Thyroid gland (tissue), 4 donors: ENCODE results near the gene MOG. TPM values are rescaled to one million over a fixed set of nuclear protein-coding genes. Genes with fewer than 3 reads are reported as not detected.

Experiments used
- DNase-seq, 2 donors: peaks; one replicate each; pipeline ENCODE4 v3.0.0-alpha.2; 2019
- H3K27ac ChIP-seq, 3 donors: fragments of 200-600 bp; sonication (generic); 1 replicate in 2 of 3; 2 replicates in 1 of 3; pipeline ENCODE4 v1.5.1; 2016 to 2019; ENCODE audit warnings: mild to moderate bottlenecking in 1 of 3, moderate library complexity in 1 of 3
- H3K27me3 ChIP-seq: fragments of 200-600 bp; sonication (generic); one replicate; pipeline ENCODE4 v1.5.1; 2019
- H3K36me3 ChIP-seq, 2 donors: fragments of 200-600 bp; sonication (generic); one replicate each; pipeline ENCODE4 v1.5.1; 2016 to 2019
- H3K4me1 ChIP-seq, 2 donors: fragments of 200-600 bp; sonication (generic); one replicate each; pipeline ENCODE4 v1.5.1; 2017 to 2019
- H3K4me3 ChIP-seq, 3 donors: fragments of 200-600 bp; sonication (generic); replicated peaks in 1 of 3; 1 replicate in 2 of 3; 2 replicates in 1 of 3; pipeline ENCODE4 v1.5.1; 2016; ENCODE audit warnings: mild to moderate bottlenecking in 1 of 3
- H3K9me3 ChIP-seq: fragments of 200-600 bp; sonication (generic); one replicate; pipeline ENCODE4 v1.5.1; 2017
- CTCF ChIP-seq, 6 experiments: fragments of 200-600 bp in 3 of 6; fragments of 450-650 bp in 3 of 6; sonication (generic) in 3 of 6; IDR thresholded peaks; one replicate each; pipeline ENCODE4 v1.5.1; 2016 to 2019; ENCODE audit warnings: antibody characterized with exemption in 6 of 6, mild to moderate bottlenecking in 2 of 6, inconsistent platforms in 1 of 6, moderate library complexity in 1 of 6
- POLR2A ChIP-seq, 2 donors: fragments of 450-650 bp; IDR thresholded peaks; one replicate each; pipeline ENCODE4 v1.6.1; 2017; ENCODE audit warnings: antibody characterized with exemption in 2 of 2, mild to moderate bottlenecking in 2 of 2, moderate library complexity in 1 of 2
- WGBS, 2 donors: methylation state at CpG; one replicate each; pipeline ENCODE4 v1.1.5; 2017; 5-methylcytosine and 5-hydroxymethylcytosine counted together
- intact Hi-C: fragments of 100-400 bp; cut with DNase I; formaldehyde crosslinking; loops from one replicate; pipeline ENCODE4 v1.15.1; 2023
- total RNA-seq, 4 donors: library from RNA; depleted of rRNA; stranded (reverse); fragments of >200 nt; gene quantifications; one replicate each; pipeline ENCODE4 v1.2.3, GENCODE V29; 2016

The MOG gene
- total RNA-seq, 4 donors from 2014 or later: not detected

- no peaks in the 10 kb centered on the region for H3K4me1 ChIP-seq
- no peaks in the 10 kb centered on the region for H3K36me3 ChIP-seq
- H3K9me3 ChIP-seq: no peaks in the 10 kb centered on the region
- intact Hi-C loops: no loop called here
- 82 to 90% methylated on average over 8 of the region's 8 CpGs for WGBS, 2 donors
- H3K27ac ChIP-seq: no peak overlapping the region
- H3K27me3 ChIP-seq: no peaks in the 10 kb centered on the region
- TF ChIP-seq POLR2A (IDR thresholded peaks at IDR 0.05): no peak
- TF ChIP-seq CTCF (IDR thresholded peaks at IDR 0.05): no peak
- H3K4me3 ChIP-seq: no peak overlapping the region
- no peak for DNase-seq
These were observed 24.9 kb downstream of the MOG start for GRCh38 chr6:29681811-29682210.

DNA sequence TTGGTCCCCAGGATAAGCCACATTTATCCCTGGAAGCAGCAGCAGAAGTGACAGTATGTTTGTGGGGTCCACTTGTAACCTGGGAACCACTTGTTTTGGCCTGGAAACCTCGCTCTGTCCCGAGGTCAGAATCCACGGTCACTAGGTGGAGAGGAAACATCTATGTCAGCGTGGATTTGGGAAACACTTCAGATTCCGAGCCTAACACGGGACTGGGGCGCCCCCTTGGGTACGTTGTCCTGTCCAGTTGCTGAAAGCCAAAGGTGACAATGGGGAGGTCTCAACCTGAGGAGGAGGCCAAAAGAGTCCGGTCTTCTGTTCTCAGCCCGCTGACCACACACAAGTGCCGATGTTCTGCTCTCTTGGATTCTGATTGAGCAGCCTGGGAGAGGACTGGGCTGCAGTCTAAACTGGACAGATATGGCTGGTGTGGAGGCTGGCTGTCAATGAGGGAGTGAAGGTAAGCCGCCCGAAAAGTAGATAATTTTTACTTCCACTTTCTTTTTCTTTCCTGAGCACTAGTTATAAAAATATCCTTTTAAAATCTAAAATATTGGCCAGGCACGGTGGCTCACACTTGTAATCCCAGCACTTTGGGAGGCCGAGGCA lies 28.9 kb downstream of the MOG start:
- no peaks in the 10 kb centered on the region for H3K4me1 ChIP-seq
- no peak overlapping the region for H3K4me3 ChIP-seq
- H3K27ac ChIP-seq: no peak overlapping the region
- WGBS, 2 donors: 74 to 79% methylated on average over 11 to 15 of the region's 15 CpGs
- intact Hi-C loops: no loop called here
- DNase-seq: no peak
- no peaks in the 10 kb centered on the region for H3K36me3 ChIP-seq
- H3K27me3 ChIP-seq: no peaks in the 10 kb centered on the region
- H3K9me3 ChIP-seq: no peaks in the 10 kb centered on the region
- TF ChIP-seq CTCF (IDR thresholded peaks at IDR 0.05) (no peak), POLR2A (IDR thresholded peaks at IDR 0.05) (no peak)

DNA sequence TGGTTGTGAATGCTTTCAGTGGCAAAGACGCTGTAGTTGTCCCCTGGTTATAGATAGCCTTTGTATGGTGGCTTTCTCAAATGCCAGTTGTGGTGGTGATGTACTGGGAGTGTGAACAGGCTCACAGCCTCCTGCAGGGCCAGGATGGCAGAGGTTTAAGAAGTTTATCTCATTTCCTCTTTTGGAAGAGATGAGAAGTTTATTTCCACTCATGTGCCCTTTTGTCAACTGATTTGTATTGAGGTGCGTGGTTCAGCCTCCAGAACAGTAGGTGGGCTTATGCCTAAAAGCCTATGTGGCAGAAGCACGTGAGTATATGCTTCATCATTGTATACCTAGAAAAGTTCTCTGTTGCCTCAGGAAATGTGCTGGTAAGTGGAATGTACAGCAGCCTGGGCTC lies 37.7 kb downstream of the MOG start:
- H3K27me3 ChIP-seq: no peaks in the 10 kb centered on the region
- H3K4me3 ChIP-seq: no peak overlapping the region
- no peak overlapping the region for H3K27ac ChIP-seq
- H3K4me1 ChIP-seq: no peaks in the 10 kb centered on the region
- H3K36me3 ChIP-seq: no peaks in the 10 kb centered on the region
- no peak for DNase-seq
- 54 to 63% methylated on average over 3 of the region's 3 CpGs for WGBS, 2 donors
- TF ChIP-seq CTCF (IDR thresholded peaks at IDR 0.05): no peak
- TF ChIP-seq POLR2A (IDR thresholded peaks at IDR 0.05): no peak
- no peaks in the 10 kb centered on the region for H3K9me3 ChIP-seq
- intact Hi-C loops: no loop called here

GRCh38 chr6:29696147-29697125 lies 39.5 kb downstream of the MOG start:
- Histone ChIP-seq H3K27me3 (no peaks in the 10 kb centered on the region), H3K4me3 (no peak overlapping the region), H3K36me3 (no peaks in the 10 kb centered on the region), H3K9me3 (no peaks in the 10 kb centered on the region), H3K4me1 (no peaks in the 10 kb centered on the region), H3K27ac (no peak overlapping the region)
- no peak for TF ChIP-seq POLR2A (IDR thresholded peaks at IDR 0.05)
- peak in 1 of 6 experiments; percentile 28 for TF ChIP-seq CTCF (IDR thresholded peaks at IDR 0.05)
- peak in 1 of 2 donors; percentile 7 for DNase-seq
- intact Hi-C loops: no loop called here
- 59 to 61% methylated on average over 10 of the region's 10 CpGs for WGBS, 2 donors
